Activated CD4-positive, alpha-beta T cell treated with anti-CD3 and anti-CD28 coated beads for 1 hour (primary cell): Measurements from ENCODE around the gene FBXO34.

ENCODE experiments used
- DNase-seq: peaks from one replicate; pipeline ENCODE4 v3.0.0-alpha.2; 2020

The FBXO34 gene, protein sequence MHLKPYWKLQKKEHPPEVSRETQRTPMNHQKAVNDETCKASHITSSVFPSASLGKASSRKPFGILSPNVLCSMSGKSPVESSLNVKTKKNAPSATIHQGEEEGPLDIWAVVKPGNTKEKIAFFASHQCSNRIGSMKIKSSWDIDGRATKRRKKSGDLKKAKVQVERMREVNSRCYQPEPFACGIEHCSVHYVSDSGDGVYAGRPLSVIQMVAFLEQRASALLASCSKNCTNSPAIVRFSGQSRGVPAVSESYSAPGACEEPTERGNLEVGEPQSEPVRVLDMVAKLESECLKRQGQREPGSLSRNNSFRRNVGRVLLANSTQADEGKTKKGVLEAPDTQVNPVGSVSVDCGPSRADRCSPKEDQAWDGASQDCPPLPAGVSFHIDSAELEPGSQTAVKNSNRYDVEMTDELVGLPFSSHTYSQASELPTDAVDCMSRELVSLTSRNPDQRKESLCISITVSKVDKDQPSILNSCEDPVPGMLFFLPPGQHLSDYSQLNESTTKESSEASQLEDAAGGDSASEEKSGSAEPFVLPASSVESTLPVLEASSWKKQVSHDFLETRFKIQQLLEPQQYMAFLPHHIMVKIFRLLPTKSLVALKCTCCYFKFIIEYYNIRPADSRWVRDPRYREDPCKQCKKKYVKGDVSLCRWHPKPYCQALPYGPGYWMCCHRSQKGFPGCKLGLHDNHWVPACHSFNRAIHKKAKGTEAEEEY

DNA sequence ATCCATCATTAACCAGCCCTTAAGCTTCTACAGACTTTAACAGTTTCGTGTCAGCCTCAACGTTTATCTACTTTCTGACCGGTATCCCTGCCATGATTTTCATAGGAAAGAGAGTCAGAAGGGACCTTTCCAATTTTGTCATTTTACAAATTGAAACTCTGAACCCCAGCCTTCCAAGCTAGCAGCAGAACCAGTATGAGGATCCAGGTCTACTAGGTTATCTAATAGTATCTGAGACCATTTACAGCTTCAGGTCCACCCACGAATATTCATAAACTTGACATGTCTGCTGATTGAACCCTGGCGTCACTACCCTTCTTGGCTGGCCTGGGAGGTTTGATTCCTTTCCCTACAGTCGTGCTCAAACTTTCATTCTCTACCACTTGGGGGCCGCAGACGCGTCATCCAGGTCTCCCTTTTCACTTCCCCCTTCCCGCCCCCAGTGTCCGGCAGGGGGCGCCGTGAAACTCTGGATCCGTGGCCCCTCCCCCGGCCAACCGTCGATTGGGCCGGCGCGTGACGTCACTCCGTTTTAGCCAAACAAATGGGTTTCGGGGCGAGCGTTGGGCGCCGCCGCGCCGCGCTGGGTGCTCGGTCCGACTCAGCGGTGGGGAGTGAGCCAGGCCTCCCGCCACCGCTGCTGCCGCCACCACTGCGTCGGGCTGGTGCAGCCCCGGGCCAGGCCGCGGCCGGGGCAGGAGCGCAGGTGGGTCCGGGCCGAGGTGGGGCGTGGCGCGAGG, at the start of gene FBXO34:
TSS of gene FBXO34 (plus strand) at position 590 of the 740 bp plus-strand sequence. CDS start 78,970 bp downstream, outside the sequence.
- peak; percentile 99 for DNase-seq

DNA sequence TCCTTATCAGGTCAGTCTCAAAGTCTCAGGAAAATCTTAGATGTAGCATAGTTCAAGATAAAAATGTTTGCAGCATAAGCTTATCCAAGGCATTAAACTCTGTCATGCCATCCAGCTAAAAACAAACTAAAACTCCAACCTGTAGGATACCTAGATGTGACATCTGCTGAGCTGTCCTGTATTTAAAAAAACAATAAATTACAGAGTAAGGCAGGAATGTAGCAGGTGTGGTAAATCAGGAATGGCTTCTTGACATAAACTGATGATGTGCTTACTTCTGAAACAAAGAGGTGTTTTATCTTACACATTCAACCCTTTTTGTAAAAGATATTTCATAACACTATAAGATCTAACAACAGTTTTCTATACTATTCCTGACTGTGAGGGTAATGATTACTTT, 49.3 kb upstream of the FBXO34 start:
- DNase-seq: no peak

DNA sequence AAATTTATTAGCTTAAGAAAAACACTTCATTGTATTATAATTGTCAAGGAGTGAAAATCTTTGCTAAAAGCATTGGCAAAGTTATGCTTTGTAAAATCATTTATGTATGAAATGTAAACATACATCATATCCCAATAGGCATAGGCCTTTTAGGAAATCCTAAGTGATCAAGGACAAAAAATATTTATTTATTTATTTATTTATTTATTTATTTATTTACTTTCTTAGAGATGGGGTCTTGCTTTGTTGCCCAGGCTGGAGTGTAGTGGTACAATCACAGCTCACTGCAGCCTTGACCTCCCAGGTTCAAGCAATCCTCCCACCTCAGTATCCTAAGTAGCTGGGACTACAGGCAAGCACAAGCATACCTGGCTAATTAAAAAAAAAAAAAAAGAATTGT, 47.9 kb upstream of the FBXO34 start:
- DNase-seq: no peak

DNA sequence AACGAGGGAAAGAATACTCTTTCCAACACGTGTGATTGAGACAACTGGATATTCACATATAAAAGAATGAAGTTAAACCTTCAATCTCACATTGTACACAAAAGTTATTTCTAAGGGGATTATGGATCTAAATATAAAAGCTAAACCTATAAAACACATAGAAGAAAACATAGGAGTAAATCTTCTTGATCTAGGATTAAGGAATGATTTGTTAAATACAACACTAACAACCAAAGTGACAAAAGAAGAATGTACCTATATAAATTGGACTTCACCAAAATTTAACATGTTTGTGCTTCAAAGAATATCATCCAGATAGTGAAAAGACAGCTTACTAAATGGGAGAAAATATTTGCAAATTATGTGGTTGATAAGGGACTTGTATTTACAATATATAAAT, 43.0 kb upstream of the FBXO34 start:
- no peak for DNase-seq

DNA sequence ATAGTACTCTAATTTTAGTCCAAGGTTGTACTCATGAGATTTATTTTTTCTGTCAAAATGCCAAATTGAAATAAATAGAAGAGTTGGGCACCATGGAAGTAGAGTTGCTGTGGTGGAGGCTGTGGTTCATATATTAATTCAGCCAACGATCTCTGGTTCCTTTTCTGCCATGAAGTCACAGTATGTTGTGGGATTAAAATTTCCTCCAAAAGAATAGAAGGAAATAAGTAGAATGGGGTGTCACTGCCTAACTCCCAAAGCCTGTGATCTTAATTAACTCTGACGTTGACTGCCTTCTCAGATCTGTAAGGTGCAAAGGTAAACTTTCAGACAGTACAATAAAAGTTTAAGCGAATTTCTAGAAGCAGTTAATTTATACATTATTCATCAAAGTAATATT, 37.6 kb upstream of the FBXO34 start:
- no peak for DNase-seq

DNA sequence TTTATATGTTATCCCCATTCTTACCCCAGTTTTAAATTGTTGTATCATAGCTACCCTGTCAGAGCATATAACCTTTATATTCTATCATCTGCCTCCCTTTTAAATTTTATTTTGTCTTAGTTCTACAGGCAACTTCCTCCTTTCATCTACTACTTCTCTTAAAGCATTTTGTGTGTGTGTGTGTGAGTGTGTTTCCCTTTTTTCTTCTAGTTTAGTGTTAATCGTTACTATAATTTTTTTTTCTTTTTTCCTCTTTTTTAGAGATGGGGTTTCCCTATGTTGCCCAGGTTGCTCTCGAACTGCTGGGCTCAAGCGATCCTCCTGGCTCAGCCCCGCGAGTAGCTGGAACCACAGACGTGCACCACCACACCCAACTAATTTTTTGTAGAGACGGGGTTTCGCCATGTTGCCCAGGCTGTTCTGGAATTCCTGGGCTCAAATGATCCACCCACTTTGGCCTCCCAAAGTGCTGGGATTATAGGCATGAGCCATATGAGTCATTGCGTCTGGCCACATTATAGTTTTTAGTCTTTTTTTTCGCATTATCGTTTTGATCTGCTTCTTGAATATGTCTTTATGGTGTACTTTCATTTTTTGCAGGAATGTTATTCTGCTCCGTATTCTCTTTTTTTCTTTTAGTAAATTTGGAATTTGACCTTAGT, 33.1 kb upstream of the FBXO34 start:
- DNase-seq: no peak

DNA sequence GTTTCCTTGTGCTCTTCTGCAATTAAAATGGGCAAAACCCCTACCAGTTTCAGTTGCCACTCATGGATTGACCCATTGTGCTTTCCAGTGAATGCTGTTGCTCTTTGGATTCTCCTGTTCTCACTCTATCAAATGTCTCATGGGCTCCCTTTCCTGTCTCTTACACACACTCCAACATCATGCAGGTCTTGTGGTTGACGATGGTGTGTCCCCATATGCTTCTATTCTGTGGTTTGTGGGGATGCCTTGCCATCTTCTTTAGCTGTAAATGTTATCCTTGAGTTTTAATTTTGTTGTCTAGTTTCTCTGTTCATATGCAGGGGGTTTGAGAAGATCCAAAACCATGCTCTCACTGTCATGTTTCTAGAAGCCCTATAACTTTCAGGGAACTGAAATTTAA, 31.9 kb upstream of the FBXO34 start:
- no peak for DNase-seq

DNA sequence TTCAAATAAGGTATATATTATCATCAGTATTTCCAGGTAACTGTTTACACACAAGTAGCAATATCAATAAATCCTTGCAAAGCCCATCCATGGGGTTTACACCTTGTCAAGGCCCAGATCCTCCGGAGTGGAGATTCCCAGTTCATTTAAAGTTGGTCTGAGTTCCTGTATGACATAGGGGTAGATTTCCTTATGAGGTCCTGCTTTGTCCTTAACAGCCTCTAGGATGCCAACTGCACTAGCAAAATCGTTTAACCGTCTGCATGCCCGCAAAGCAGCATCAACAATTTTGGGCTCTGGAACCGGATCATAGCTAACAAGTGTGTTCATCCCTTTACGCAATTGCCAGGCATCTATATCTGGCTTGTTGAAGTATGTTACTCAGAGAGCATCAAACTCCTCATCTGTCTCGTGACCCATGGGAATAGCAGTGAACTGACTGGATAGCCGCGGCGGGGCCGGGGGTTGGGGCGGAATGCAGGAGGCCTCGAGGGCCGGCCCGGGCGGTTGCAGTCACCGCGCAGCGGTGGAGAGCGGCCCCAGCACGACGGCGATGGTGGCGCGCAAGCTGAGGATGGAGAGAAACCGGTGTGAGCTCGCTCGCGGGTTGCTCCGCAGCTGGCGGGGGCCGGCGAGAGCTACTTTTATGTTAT, 30.6 kb upstream of the FBXO34 start:
- DNase-seq: no peak

DNA sequence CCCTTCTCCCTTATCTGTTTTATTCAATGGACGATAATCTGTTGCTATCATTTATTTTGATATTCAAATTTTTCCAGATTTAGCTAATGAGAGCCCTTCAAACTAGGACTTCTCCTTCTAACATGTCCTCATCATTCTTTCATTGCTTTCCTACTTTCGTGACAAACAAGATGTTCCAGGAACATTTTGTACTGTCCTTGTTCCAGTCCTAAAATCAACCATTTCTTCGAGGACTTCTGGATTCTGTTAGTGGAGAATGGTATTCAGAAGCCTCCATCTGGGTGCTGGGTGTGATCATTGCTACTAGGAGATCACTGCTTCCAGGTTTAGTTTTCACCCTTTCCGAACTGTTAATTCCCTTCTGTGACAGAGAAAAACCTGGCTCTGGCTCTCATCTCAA, 29.5 kb upstream of the FBXO34 start:
- DNase-seq: no peak

DNA sequence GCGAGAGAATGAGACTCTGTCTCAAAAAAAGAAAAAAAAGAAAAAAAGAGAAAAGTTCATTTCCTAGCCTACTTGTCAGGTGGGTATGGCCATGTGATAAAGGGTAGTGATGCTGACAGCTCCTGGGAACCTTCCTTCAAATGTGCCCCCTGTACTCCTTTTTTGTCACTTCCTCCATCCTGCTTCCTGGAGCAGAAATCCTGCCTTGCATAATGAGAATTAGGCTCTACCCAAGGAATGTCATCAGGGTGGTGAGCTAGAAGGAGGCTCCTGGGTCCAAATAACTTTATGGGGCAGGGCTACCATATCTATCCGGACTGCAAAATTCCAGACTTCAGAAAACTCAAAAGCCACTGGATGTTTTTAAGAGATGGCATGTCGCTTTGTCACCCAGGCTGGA, 27.8 kb upstream of the FBXO34 start:
- DNase-seq: no peak

DNA sequence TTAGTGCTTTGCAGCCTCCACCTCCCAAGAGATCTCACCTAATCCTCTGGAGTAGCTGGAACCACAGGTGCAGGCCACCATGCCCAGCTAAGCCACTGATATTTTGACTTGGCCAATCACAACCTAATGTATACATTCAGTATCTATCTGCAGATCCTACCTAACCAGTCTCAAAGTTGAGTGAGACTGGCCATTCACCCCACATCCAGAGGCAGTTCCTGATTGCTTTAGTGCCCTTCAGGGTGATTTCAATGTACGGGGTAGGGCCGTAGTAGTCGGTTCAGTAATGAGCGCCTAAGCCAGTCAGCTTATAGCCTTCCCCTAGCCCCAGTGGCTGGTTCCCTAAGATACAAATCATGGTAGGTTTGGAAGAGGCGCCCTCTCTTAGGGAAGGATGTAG, 27.4 kb upstream of the FBXO34 start:
- no peak for DNase-seq

DNA sequence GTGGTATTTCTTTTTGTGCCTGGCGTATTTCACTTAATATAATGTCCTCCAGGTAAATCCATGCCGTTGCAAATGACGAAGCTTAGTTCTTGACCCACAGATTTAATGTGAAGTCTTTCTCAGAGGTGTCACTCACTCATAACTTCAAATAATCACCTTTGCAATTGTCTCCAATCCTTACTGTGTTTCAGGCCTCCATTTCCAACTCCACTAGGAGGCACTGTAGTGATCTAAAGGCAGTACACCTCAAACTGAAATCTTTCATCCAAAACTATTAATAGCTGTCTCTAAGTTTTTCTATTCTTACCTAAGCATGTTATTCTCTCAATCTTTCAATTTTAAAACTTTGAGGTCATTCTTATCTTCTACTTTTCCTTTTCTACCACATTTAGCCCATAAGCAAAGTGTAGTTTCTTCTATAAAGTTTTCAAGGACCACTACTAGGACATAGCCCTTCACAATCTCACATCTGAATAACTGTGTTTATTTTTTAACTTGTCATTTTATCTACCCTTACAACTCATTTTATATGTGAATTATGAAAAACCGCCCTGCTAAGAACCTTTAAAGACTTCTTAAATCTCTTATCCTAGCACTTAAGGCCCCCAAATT, 25.5 kb upstream of the FBXO34 start:
- DNase-seq: no peak

DNA sequence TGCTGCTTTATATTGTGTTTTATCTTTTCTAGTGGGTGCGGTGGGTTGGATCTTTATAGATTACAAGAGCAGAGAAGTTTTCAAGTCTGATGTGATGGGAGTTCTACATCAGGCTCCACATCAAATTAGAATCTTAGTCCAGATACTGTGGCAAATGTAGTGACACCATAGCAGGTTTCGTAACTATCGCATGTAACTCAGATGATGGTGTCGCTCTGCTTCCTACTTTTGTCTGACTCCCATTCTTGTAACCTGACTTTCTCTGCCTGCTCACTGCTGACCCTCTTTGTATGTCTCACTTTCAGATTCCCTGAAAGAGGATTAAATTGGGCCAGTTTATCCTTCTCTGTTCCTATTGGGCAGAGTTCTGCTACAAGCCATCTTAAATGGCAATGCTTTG, 22.8 kb upstream of the FBXO34 start:
- DNase-seq: no peak

DNA sequence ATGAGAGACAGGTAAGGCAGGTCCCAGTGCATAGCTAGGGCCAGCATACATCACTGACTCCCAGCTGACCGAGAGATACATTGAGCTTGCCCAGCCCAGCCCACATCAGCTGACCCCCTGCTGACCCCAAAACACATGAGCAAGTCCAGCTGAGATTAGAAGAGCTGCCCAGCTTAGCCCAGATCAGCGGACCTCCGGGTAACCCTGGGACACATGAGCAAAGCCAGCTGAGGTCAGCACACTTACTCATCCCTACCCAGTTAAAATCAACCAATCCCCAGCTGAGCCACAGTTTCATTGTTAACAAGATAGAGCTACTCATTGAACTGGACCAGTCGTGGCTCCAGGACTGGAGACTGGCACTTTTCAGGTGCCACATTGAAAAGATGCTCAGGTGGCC, 21.8 kb upstream of the FBXO34 start:
- no peak for DNase-seq

DNA sequence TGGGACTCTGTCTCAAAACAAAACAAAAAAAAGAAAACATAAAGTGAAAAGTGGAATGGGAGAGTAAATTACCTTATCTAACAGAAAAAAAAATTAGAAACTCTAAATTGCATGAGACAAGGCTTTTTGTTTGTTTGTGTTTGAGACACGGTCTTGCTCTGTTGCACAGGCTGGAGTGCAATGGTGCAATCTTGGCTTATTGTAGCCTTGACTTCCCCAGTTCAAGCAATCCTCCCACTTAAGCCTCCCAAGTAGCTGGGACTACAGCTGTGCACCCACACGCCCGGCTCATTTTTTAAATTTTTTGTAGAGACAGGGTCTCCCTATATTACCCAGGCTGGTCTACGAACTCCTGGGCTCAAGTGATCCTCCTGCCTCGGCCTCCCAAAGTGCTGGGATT, 17.9 kb upstream of the FBXO34 start:
- DNase-seq: no peak

DNA sequence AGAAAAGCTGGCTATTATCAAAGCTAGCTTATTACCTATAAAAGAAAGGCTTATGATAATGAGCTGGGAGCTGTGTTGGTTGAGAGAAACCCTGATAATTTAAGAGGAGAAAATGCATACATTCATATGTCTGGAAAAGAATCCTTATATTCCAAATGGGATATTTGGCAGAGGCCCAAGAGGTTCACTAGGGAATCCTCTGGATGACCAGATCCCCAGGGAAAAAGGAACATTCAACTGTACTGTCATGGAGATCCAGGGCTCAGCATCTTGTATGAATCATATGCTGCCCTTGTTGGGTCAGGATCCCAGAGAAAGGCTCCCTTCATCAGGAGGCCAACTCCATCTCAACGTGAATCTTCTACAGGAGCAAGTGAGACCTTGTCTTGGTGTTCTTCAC, 16.6 kb upstream of the FBXO34 start:
- no peak for DNase-seq

DNA sequence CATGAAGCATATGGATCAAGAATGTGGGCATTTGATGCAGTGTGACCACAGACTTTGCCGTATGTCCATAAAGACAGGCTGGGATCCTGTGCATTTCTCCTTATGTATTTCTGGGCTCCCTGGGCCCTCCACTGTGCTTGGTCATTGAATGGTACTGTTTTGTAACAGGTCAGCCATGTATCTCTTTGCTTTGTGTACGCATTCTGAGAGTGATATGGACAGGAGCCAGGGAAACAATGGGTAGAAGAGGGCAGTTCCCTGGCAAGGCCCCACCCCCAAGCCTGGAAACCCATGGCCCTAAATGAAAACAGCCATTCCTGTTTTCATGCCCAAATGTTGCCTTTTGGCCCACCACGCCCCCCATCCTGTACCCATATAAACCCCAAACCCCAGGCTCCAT, 15.2 kb upstream of the FBXO34 start:
- DNase-seq: no peak

DNA sequence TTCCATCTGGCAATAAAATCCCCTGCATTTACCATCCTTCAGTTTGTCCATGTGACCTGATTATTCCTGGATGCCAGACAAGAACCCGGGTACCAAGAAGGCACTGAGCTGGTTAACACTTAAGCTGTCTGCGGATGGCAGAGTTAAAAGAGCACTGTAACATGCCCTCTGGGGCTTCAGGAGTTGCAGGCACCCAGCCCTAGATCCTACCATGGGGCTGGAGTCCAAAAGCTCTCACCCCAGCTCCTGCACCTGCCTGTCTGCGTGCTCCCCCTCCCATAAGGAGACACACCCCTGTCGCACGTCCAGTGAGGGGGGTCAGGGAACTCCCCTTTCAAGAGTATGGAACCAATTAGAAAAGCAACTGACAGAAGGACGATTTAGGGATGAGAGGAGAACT, 14.6 kb upstream of the FBXO34 start:
- no peak for DNase-seq

DNA sequence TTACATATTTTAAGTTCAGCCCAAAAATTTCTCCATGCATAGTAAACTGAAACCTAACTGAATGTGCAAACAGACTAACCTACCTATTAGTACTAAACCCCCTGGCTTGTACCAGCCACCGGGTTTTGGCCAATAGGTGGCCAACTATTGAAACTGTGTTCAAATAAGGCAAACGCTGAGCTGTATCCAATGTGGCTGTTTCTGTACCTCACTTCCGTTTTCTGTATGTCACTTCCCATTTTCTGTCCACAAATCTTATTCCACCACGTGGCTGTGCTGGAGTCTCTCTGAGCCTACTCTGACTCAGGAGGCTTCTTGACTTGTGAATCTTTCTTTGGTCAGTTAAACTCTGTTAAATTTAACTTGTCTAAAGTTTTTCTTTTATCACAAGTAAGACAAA, 6.0 kb upstream of the FBXO34 start:
- DNase-seq: no peak

DNA sequence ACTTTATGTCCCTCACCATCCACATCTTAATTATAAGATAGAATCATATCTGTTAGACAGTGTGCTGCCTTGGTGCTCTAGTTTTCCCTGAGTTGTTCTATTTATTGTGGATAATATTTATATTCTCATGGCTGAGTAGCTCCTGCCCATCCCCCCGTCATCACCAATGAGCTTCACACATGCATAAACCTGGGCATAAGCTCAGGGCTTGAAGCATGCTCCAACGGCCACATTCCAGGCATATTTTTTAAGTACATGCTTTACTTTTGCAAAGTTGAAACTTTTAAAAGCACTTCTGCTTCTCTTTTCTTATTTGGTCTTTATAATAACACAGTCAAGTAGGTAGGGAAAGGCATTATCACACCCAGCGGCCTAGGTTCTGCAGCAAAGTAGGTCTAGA, 3.4 kb upstream of the FBXO34 start:
- DNase-seq: no peak

DNA sequence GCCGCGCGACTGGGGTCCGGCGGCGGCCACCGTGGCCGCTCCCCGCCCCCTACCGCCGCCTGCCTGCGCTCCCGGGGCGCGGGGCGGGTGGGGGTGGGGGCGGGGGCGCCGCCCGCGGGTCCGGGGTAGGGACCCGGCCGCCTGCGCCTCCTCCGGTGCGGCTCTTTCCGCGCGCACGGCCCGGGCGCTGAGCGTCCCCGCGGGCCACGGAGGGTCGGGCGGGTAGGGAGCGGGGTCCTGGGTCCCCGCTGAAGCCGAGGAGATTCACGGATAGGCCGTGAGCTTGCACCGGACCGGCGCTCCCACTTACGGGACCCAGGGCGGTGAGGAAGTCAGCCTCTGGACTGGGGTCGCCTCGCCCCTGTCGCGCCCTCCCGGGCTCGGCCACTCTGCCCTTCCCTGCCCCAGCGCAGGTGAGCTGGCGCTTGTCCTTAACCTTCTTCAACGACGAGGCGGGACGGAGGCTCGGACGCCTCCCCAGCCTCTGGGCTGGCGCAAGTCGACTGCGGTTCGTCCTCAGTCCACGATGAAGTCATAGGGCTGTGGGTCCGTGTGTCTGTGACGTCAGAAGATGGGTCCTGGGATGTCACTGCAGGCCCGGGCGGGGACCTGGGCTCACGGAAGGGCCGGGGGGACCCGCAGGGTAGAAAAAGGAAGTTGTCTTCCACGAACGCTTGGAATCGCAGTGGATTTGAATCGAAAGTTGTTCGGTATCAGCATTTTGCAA, 514 bp downstream of the FBXO34 start:
- DNase-seq: peak; percentile 25

DNA sequence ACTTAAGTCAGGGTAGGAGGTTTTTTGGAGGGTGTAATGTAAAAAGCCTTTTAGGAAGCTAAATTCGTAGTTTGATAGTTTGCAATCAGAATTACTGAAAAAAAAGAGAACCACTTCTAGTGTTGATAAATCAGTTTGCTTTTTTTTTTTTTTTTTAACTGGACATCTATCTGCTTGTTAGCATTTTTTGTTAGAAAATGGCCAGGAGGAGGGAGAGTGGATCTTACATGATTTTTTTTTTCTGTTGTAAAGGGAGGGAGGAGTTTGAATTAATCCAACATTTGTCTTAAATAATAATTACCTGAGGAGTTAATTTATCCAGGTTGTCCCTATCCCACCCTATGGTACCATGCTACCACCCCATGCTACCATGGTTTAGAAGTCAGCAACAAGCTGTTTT, 1.2 kb downstream of the FBXO34 start:
- DNase-seq: no peak
